Measurements from ENCODE around the gene MICAL3.
"Not testable (repeated sequence)": the region's sequence is repeated elsewhere in the genome, so short reads cannot be mapped to it uniquely, and the experiment has no call there.

MICAL3 gene

DNA sequence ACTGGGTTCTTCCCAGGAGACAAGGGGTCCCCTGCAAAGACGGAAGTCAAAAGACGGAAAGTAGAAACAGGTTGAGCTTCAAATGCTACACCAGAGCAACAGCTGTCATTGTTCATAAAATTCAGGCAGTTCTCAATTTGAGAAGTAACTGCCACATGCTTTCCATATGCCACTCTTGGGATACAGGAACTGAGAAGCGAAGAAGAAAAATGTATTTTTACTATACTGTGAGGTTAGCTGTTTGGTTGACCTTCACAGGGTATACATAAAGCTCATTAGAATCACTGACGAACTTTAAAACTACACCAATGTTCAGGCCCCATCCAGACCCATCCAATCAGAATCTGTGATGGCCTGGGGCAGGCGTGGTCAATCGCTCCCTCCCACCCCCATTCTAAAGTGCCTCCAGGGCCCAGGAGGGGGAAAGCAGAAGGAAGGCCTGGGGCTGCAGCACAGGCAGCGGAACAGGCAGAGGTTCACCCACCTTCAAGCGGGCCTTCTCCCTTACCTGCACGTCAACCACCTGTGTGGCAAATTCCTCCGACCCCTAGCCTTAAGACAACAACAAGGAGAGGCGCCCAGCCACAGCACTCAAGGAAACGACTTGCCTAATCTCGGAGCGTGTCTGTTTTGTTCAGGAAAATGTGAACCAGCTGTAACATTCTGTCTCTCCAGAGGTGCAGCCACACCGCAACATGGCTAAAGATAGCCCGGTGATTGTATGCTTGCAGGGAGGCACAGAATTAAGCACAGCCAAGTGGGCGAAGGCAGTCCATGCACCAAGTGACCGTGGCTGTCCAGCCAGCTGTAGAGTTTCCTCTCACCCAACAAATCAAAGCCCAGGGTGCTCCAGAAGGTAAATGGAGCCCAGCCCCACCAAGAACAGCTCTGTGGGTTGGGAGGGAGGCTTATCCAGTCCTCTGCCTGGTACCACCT lies 82.6 kb downstream of the MICAL3 start:
- no peaks in the 10 kb centered on the region for H3K27me3 ChIP-seq (ENCODE audit: insufficient read depth, insufficient read length)
- peaks cover 19% of the 10 kb centered on the region for H3K36me3 ChIP-seq (ENCODE audit: insufficient read depth, insufficient read length, low read length)
- TF ChIP-seq SUZ12 (IDR thresholded peaks at IDR 0.05; ENCODE audit: extremely low read depth, insufficient read depth, insufficient read length), result no peak
- TF ChIP-seq ZNF274 (IDR thresholded peaks at IDR 0.05; ENCODE audit: low read depth, low read length), result no peak
- TF ChIP-seq YY1 (IDR thresholded peaks at IDR 0.05; ENCODE audit: insufficient read depth, insufficient read length), result no peak

DNA sequence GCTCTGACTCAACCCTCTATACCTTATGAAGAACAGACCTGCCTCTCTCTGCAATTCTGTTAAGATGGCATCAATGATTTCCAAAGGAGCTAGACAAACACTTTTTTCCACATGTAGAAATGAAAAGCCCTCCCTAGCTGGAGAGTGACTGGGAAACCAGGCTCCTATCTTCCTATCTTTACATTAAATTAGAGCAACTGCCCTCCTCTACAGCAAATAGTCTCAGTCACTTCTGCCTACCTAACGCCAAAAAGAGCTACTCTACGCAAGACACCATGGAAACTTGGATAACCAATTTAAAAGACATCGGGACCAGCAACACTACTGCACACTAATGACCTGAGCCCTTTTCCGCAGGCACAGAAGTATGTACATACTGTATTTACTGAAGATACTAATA lies 84.8 kb downstream of the MICAL3 start:
- DNase-seq (ENCODE audit: low read depth, low spot score), result no peak
- no peak overlapping the region for H3K9ac ChIP-seq (ENCODE audit: insufficient read length, low read depth)
- peaks cover 21% of the 10 kb centered on the region for H3K4me1 ChIP-seq (ENCODE audit: insufficient read depth, insufficient read length)
- H3K27me3 ChIP-seq (ENCODE audit: insufficient read depth, insufficient read length), result no peaks in the 10 kb centered on the region
- H3K9me3 ChIP-seq (ENCODE audit: insufficient read depth, low read length), result no peaks in the 10 kb centered on the region
- no peak overlapping the region for H3K4me3 ChIP-seq (ENCODE audit: insufficient read length, low read depth)
- peaks cover 21% of the 10 kb centered on the region for H3K36me3 ChIP-seq (ENCODE audit: insufficient read depth, insufficient read length, low read length)
- TF ChIP-seq YY1 (IDR thresholded peaks at IDR 0.05; ENCODE audit: insufficient read depth, insufficient read length) (no peak), ZNF274 (IDR thresholded peaks at IDR 0.05; ENCODE audit: low read depth, low read length) (no peak), SUZ12 (IDR thresholded peaks at IDR 0.05; ENCODE audit: extremely low read depth, insufficient read depth, insufficient read length) (no peak)

More for the DNA sequence above, 82.6 kb downstream of the MICAL3 start:
- Histone ChIP-seq H3K9me3 (ENCODE audit: insufficient read depth, low read length) (no peaks in the 10 kb centered on the region), H3K4me3 (ENCODE audit: insufficient read length, low read depth) (no peak overlapping the region), H3K4me1 (ENCODE audit: insufficient read depth, insufficient read length) (peaks cover 27% of the 10 kb centered on the region), H3K9ac (ENCODE audit: insufficient read length, low read depth) (no peak overlapping the region)
- DNase-seq (ENCODE audit: low read depth, low spot score), result no peak

DNA sequence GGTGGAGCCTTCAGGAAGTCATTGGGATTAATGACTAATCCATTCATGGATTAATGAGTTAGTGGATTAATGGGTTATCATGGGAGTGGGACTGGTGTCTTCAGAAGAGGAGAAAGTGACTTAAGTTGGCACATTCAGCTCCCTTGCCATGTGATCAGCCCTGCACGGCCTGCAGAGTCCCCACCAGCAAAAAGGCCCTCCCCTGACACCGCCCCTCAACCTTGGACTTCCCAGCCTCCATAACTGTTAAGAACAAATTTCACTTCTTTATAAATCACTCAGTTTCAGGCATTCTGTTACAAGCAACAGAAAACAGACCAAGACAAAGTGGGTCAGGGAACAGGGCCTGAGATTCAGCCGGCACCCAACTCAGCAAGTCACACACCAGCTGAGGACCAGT lies 85.3 kb downstream of the MICAL3 start:
- Histone ChIP-seq H3K9me3 (ENCODE audit: insufficient read depth, low read length) (no peaks in the 10 kb centered on the region), H3K4me3 (ENCODE audit: insufficient read length, low read depth) (no peak overlapping the region), H3K36me3 (ENCODE audit: insufficient read depth, insufficient read length, low read length) (peaks cover 21% of the 10 kb centered on the region), H3K4me1 (ENCODE audit: insufficient read depth, insufficient read length) (peaks cover 16% of the 10 kb centered on the region), H3K27me3 (ENCODE audit: insufficient read depth, insufficient read length) (no peaks in the 10 kb centered on the region), H3K9ac (ENCODE audit: insufficient read length, low read depth) (no peak overlapping the region)
- no peak for DNase-seq (ENCODE audit: low read depth, low spot score)
- no peak for TF ChIP-seq YY1 (IDR thresholded peaks at IDR 0.05; ENCODE audit: insufficient read depth, insufficient read length)
- TF ChIP-seq ZNF274 (IDR thresholded peaks at IDR 0.05; ENCODE audit: low read depth, low read length), result no peak
- TF ChIP-seq SUZ12 (IDR thresholded peaks at IDR 0.05; ENCODE audit: extremely low read depth, insufficient read depth, insufficient read length), result no peak

DNA sequence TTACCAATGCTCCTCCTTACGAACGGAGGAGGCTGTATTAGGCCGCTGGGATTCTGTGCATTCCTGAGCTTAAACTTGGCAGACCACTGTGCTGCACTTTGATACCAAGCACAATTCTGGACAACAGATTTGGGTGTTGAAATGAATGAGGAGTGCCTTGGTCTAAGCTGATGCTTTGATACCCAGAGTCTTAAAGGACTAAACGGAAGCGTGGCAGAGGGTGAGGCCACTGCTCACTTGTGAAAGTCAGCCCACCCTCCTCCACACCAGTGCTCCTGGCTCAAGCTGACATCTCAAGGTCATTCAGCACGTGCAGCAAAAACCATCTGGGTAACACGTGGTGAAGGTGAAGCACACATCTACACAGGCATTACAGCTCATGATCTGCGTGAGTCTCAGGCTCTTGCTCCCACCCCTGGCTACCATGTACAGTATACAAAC lies 85.9 kb downstream of the MICAL3 start:
- TF ChIP-seq ZNF274 (IDR thresholded peaks at IDR 0.05; ENCODE audit: low read depth, low read length) (no peak), SUZ12 (IDR thresholded peaks at IDR 0.05; ENCODE audit: extremely low read depth, insufficient read depth, insufficient read length) (no peak)
- Histone ChIP-seq H3K9ac (ENCODE audit: insufficient read length, low read depth) (no peak overlapping the region), H3K9me3 (ENCODE audit: insufficient read depth, low read length) (no peaks in the 10 kb centered on the region), H3K27me3 (ENCODE audit: insufficient read depth, insufficient read length) (no peaks in the 10 kb centered on the region), H3K4me1 (ENCODE audit: insufficient read depth, insufficient read length) (peaks cover 13% of the 10 kb centered on the region), H3K36me3 (ENCODE audit: insufficient read depth, insufficient read length, low read length) (peaks cover 21% of the 10 kb centered on the region), H3K4me3 (ENCODE audit: insufficient read length, low read depth) (no peak overlapping the region)
- no peak for DNase-seq (ENCODE audit: low read depth, low spot score)

DNA sequence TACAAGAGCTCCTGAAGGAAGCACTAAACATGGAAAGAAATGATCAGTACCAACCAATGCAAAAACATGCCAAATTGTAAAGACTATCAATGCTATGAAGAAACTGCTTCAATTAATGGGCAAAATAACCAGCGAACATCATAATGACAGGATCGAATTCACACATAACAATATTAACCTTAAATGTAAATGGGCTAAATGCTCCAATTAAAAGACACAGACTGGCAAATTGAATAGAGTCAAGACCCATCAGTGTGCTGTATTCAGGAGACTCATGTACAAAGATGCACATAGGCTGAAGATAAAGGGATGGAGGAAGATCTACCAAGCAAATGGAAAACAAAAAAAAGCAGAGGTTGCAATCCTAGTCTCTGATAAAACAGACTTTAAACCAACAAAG lies 91.9 kb downstream of the MICAL3 start:
- H3K9me3 ChIP-seq (ENCODE audit: insufficient read depth, low read length); H3K4me1 ChIP-seq (ENCODE audit: insufficient read depth, insufficient read length); H3K27me3 ChIP-seq (ENCODE audit: insufficient read depth, insufficient read length); H3K36me3 ChIP-seq (ENCODE audit: insufficient read depth, insufficient read length, low read length); H3K9ac ChIP-seq (ENCODE audit: insufficient read length, low read depth); DNase-seq (ENCODE audit: low read depth, low spot score); H3K4me3 ChIP-seq (ENCODE audit: insufficient read length, low read depth): not testable (repeated sequence)

DNA sequence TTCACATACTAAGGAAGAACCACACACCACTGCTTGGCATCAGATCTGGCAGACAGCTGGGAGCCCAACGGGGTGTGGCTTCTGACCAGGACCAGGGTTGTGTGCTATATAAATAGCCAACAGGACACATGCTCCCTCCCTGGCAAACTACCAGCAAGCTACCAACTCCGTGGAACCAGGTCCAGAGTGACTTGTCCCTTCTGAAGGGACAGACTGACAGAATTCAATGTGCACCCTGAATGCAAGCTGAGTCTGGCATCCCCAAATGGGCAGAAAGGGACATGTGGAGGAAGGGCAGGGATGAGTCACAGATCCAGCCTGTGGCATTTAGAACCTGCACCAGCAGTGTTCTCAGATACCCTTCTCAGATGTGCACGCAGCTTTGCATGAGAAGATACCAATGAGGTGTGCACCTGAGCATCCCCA lies 92.9 kb downstream of the MICAL3 start:
- Histone ChIP-seq H3K36me3 (ENCODE audit: insufficient read depth, insufficient read length, low read length) (no peaks in the 10 kb centered on the region), H3K4me3 (ENCODE audit: insufficient read length, low read depth) (no peak overlapping the region), H3K4me1 (ENCODE audit: insufficient read depth, insufficient read length) (no peaks in the 10 kb centered on the region), H3K27me3 (ENCODE audit: insufficient read depth, insufficient read length) (no peaks in the 10 kb centered on the region), H3K9me3 (ENCODE audit: insufficient read depth, low read length) (no peaks in the 10 kb centered on the region), H3K9ac (ENCODE audit: insufficient read length, low read depth) (no peak overlapping the region)
- TF ChIP-seq ZNF274 (IDR thresholded peaks at IDR 0.05; ENCODE audit: low read depth, low read length), result no peak
- TF ChIP-seq SUZ12 (IDR thresholded peaks at IDR 0.05; ENCODE audit: extremely low read depth, insufficient read depth, insufficient read length), result no peak
- no peak for TF ChIP-seq YY1 (IDR thresholded peaks at IDR 0.05; ENCODE audit: insufficient read depth, insufficient read length)
- DNase-seq (ENCODE audit: low read depth, low spot score), result no peak

DNA sequence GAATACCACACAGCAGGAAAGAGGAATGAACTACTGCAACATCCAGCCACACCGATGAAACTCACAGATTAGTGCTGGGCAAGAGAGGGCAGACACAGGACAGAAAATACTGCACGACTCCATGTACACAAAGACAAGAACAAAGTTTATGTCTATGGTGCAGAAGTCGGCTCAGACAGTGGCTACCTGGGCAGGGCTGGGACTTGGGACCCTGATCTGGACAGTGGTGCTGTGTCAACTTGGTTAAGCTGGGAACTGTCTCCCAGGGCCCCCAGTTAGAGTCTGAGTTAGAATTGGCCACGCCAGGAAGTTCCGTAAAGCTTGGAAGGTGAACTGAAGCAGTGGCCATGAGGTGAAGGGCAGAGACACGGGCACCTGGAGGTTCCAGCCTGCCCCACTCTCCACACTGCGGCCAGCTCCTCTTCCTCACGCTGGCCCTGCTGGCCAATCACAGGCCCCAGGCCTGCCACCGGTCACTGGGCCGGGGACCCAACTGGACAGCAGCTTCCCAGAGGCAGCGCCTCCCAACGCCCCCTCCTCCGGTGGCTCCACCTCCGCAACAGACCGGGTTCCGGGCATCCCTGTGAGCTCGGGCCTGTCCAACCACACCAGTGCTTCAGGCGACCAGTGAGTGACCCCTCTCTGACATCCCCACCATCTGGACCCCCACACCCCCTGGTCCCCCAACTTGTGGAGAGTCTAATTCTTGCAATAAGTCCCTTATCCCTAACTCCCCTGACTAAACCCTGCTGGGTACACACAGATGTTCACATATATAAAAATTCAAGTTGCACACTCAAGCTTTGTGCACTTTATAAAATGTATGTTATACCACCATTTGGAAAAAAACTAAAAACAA lies 93.7 kb downstream of the MICAL3 start:
- Histone ChIP-seq H3K4me1 (ENCODE audit: insufficient read depth, insufficient read length) (no peaks in the 10 kb centered on the region), H3K9ac (ENCODE audit: insufficient read length, low read depth) (no peak overlapping the region), H3K4me3 (ENCODE audit: insufficient read length, low read depth) (no peak overlapping the region), H3K27me3 (ENCODE audit: insufficient read depth, insufficient read length) (no peaks in the 10 kb centered on the region), H3K36me3 (ENCODE audit: insufficient read depth, insufficient read length, low read length) (no peaks in the 10 kb centered on the region), H3K9me3 (ENCODE audit: insufficient read depth, low read length) (no peaks in the 10 kb centered on the region)
- DNase-seq (ENCODE audit: low read depth, low spot score), result no peak
- TF ChIP-seq YY1 (IDR thresholded peaks at IDR 0.05; ENCODE audit: insufficient read depth, insufficient read length) (no peak), SUZ12 (IDR thresholded peaks at IDR 0.05; ENCODE audit: extremely low read depth, insufficient read depth, insufficient read length) (no peak), ZNF274 (IDR thresholded peaks at IDR 0.05; ENCODE audit: low read depth, low read length) (no peak)

All from NT2/D1 (cell line).